ENCODE data around the gene PCSK4. TPM values are rescaled to one million over a fixed set of nuclear protein-coding genes. Genes with fewer than 3 reads are reported as not detected.

PCSK4 gene
- total and polyA plus RNA-seq, 10 of the 15 experiments (the other 5 are each of a cell fraction or from before 2014, with no cell fraction given), result 0.27 to 0.99 (median 0.40) TPM; not detected in 3

DNA sequence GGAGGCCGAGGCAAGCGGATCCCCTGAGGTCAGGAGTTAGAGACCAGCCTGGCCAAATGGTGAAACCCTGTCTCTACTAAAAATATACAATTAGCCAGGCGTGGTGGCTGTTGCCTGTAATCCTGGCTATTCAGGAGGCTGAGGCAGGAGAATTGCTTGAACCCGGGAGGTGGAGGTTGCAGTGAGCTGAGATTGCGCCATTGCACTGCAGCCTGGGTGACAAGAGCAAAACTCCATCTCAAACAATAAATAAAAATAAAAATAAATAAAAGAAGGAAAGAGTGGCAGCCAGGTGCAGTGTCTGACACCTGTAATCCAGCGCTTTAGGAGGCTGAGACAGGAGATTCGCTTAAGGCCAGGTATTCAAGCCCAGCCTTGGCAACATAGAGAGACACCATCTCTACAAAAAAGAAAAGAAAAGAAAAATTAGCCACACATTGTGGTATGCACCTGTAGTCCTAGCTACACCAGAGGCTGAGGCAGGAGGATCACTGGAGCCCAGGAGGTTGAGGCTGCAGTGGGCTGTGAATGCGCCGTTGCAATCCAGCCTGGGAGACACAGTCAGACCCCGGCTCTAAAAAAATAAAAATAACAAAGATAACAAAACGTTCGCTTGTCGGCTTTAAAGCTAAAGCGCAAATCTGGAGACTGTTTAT, 12.4 kb upstream of the PCSK4 start:
- Histone ChIP-seq H3K4me1 (ENCODE audit: control insufficient read depth, insufficient read depth, low read length) (no peaks in the 10 kb centered on the region), H3K9me3 (replicated peaks; ENCODE audit: control insufficient read depth, insufficient read depth, low read length) (no peaks in the 10 kb centered on the region; the same call in 2 of the 3 replicates), H3K27ac (ENCODE audit: control insufficient read depth, insufficient read depth) (no peak overlapping the region), H3K36me3 (ENCODE audit: control insufficient read depth in 2 of 2, insufficient read depth in 2 of 2, low read length in 1 of 2) (no peaks in the 10 kb centered on the region), H3K4me3 (no peak overlapping the region), H3K79me2 (ENCODE audit: control insufficient read depth, insufficient read depth, low read length) (no peaks in the 10 kb centered on the region), H2AFZ (ENCODE audit: control insufficient read depth, low read depth, low read length) (no peak overlapping the region), H3K4me2 (ENCODE audit: control insufficient read depth, insufficient read depth) (no peak overlapping the region), H3K9ac (ENCODE audit: control insufficient read depth, insufficient read depth, low read length) (no peak overlapping the region), H4K20me1 (ENCODE audit: control insufficient read depth, insufficient read depth) (no peaks in the 10 kb centered on the region), H3K27me3 (replicated peaks in 1 of 2; ENCODE audit: control insufficient read depth in 2 of 2, insufficient read depth in 2 of 2, low read length in 1 of 2) (no peaks in the 10 kb centered on the region; a peak in 1 of 4 replicates)
- POLR2A ChIA-PET, result no interaction called here
- TF ChIP-seq EP300 (IDR thresholded peaks at IDR 0.05; ENCODE audit: borderline replicate concordance in 1 of 2, control insufficient read depth in 1 of 2, low read depth in 2 of 2, low read length in 2 of 2) (no peak), STAT3 (IDR thresholded peaks at IDR 0.05; ENCODE audit: low read depth, low read length) (no peak), IRF4 (IDR thresholded peaks at IDR 0.05; ENCODE audit: low read depth, low read length) (no peak), ZNF274 (IDR thresholded peaks at IDR 0.05; ENCODE audit: insufficient read depth, insufficient read length) (no peak), HDGF (IDR thresholded peaks at IDR 0.05) (no peak), NR2C1 (IDR thresholded peaks at IDR 0.05) (no peak), HCFC1 (IDR thresholded peaks at IDR 0.05; ENCODE audit: low read length) (no peak), TBL1XR1 (IDR thresholded peaks at IDR 0.05; ENCODE audit: low read depth, low read length) (no peak), SREBF2 (IDR thresholded peaks at IDR 0.05; ENCODE audit: low read length) (no peak)
- TF ChIP-seq, protein P1, sequence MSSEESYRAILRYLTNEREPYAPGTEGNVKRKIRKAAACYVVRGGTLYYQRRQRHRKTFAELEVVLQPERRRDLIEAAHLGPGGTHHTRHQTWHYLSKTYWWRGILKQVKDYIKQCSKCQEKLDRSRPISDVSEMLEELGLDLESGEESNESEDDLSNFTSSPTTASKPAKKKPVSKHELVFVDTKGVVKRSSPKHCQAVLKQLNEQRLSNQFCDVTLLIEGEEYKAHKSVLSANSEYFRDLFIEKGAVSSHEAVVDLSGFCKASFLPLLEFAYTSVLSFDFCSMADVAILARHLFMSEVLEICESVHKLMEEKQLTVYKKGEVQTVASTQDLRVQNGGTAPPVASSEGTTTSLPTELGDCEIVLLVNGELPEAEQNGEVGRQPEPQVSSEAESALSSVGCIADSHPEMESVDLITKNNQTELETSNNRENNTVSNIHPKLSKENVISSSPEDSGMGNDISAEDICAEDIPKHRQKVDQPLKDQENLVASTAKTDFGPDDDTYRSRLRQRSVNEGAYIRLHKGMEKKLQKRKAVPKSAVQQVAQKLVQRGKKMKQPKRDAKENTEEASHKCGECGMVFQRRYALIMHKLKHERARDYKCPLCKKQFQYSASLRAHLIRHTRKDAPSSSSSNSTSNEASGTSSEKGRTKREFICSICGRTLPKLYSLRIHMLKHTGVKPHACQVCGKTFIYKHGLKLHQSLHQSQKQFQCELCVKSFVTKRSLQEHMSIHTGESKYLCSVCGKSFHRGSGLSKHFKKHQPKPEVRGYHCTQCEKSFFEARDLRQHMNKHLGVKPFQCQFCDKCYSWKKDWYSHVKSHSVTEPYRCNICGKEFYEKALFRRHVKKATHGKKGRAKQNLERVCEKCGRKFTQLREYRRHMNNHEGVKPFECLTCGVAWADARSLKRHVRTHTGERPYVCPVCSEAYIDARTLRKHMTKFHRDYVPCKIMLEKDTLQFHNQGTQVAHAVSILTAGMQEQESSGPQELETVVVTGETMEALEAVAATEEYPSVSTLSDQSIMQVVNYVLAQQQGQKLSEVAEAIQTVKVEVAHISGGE (CRISPR knock-in tag; IDR thresholded peaks at IDR 0.05), result no peak
- in situ Hi-C loops (cut with MboI) (no loop called here), intact Hi-C loops (cut with micrococcal nuclease; ENCODE audit: unreplicated experiment) (no loop called here)
- BruUV-seq (replicated peaks), result no TSS peak
- ATAC-seq (no peak), FAIRE-seq (no peak), DNase-seq (ENCODE audit: low read depth, low spot score) (no peak)
- 48% methylated on average over 14 of the region's 14 CpGs for WGBS (ENCODE audit: insufficient coverage, insufficient replicate concordance, low lambda C conversion rate, missing lambda C conversion rate)
- CTCF ChIA-PET, result interaction anchor here (0.8 to 1.9 kb wide), 3 partner anchors 12 to 27 kb away, joined by 3 to 4 read pairs (median 3); no protein-coding TSS in a partner anchor
- RAD21 ChIA-PET (ENCODE audit: unreplicated experiment), result no interaction called here
- SMC1A ChIA-PET (ENCODE audit: uncharacterized antibody, unreplicated experiment), result no interaction called here

Data from GM12878 (cell line).